ENCODE data around the gene CLCNKA.

GRCh38 chr1:16041200-16041599 is 19.4 kb downstream of the CLCNKA start:
- TF ChIP-seq CTCF (IDR thresholded peaks at IDR 0.05; ENCODE audit: borderline replicate concordance, extremely low read depth, low read length, poor library complexity, severe bottlenecking) (no peak), EZH2 (IDR thresholded peaks at IDR 0.05; ENCODE audit: borderline replicate concordance, low read depth, low read length, severe bottlenecking) (no peak)
